Stomach (tissue), 4 donors: ENCODE data around the gene INPP5A.

Source experiments
- CTCF ChIP-seq, 7 experiments: fragments of 450-650 bp in 4 of 7; fragments of 200-600 bp in 3 of 7; sonication (generic) in 3 of 7; IDR thresholded peaks; one replicate each; pipeline ENCODE4 v1.5.1; 2016 to 2019; ENCODE audit warnings: antibody characterized with exemption in 7 of 7, control low read depth in 2 of 7, mild to moderate bottlenecking in 1 of 7
- POLR2A ChIP-seq, 4 donors: fragments of 450-650 bp; IDR thresholded peaks; one replicate each; pipeline ENCODE4 v1.6.1; 2016; ENCODE audit warnings: antibody characterized with exemption in 4 of 4, control low read depth in 2 of 4, mild to moderate bottlenecking in 1 of 4, moderate library complexity in 1 of 4

- no peak for TF ChIP-seq CTCF (IDR thresholded peaks at IDR 0.05)
- no peak for TF ChIP-seq POLR2A (IDR thresholded peaks at IDR 0.05)
These were observed 20.3 kb downstream of the INPP5A start for GRCh38 chr10:132557696-132558515.
